HS-5 (cell line): ENCODE measurements around the gene SOX12.

ENCODE experiments used
- DNase-seq: peaks from one replicate; pipeline ENCODE4 v3.0.0-alpha.2; 2012; ENCODE audit warnings: low read depth

The SOX12 gene

GRCh38 chr20:301886-302848 lies 23.2 kb upstream of the SOX12 start:
- no peak for DNase-seq

GRCh38 chr20:305745-306144 lies 19.6 kb upstream of the SOX12 start:
- no peak for DNase-seq

- DNase-seq, result no peak
These were observed 16.8 kb upstream of the SOX12 start for GRCh38 chr20:308427-309038.

GRCh38 chr20:309306-309840 lies 16.0 kb upstream of the SOX12 start:
- DNase-seq, result no peak

- no peak for DNase-seq
These were observed 15.3 kb upstream of the SOX12 start for GRCh38 chr20:309841-310644.

GRCh38 chr20:310645-311044 lies 14.7 kb upstream of the SOX12 start:
- no peak for DNase-seq

- no peak for DNase-seq
These were observed 13.7 kb upstream of the SOX12 start for GRCh38 chr20:311609-312008.

- no peak for DNase-seq
These were observed 13.3 kb upstream of the SOX12 start for GRCh38 chr20:312067-312466.

- no peak for DNase-seq
These were observed 12.5 kb upstream of the SOX12 start for GRCh38 chr20:312866-313265.

- DNase-seq, result no peak
These were observed 11.9 kb upstream of the SOX12 start for GRCh38 chr20:313402-313801.

- no peak for DNase-seq
These were observed 11.4 kb upstream of the SOX12 start for GRCh38 chr20:313948-314347.

- no peak for DNase-seq
These were observed 8.9 kb upstream of the SOX12 start for GRCh38 chr20:316316-317068.

GRCh38 chr20:324177-325044 lies 941 bp upstream of the SOX12 start:
- DNase-seq, result no peak

- DNase-seq, result no peak
These were observed 715 bp downstream of the SOX12 start for GRCh38 chr20:325889-326644.

GRCh38 chr20:326645-327185 lies 1.4 kb downstream of the SOX12 start:
- no peak for DNase-seq

GRCh38 chr20:327186-328026 lies 2.1 kb downstream of the SOX12 start:
- DNase-seq, result no peak

- DNase-seq, result no peak
These were observed 2.9 kb downstream of the SOX12 start for GRCh38 chr20:328027-328974.
